ENCODE data around the gene MORN1.

Gene MORN1

DNA sequence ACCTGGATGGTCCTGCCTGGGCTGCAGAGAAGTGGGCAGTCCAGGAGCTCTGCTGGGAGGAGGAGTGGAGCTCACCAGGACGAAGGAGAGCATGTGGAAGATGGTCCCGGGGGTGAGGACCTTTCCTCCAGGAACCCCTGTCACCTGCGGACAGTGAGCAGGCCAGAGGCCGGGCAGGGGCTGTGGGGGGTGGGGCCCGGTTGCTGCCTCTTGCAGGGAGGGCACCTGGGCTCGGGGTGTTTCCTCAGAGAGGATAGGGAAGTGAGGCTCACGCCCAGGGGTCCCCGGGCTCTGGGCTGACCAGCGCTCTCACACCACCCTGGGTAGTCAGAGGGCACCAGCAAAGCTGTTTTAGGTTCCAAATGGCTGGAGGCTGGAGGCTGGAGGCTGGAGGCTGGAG, 43.7 kb upstream of the MORN1 start:
- Histone ChIP-seq H3K14ac (ENCODE audit: low read length) (no peak overlapping the region), H2BK15ac (ENCODE audit: low read length) (peak overlapping the region; percentile 74), H2BK12ac (ENCODE audit: low read length) (peak overlapping the region; percentile 84), H2BK5ac (ENCODE audit: low read length) (peak overlapping the region; percentile 66), H4K91ac (ENCODE audit: low read depth, low read length, poor library complexity) (peak overlapping the region; percentile 72), H3K9ac (ENCODE audit: low read depth, low read length, poor library complexity) (peak overlapping the region; percentile 60), H2AK5ac (ENCODE audit: low read depth, low read length) (peak overlapping the region; percentile 90), H2BK120ac (ENCODE audit: low read depth, low read length) (no peak overlapping the region), H3K36me3 (replicated peaks in 1 of 2; ENCODE audit: control insufficient read depth in 2 of 2, insufficient read depth in 2 of 2, low read length in 2 of 2) (no peaks in the 10 kb centered on the region), H3K27ac (replicated peaks; ENCODE audit: low read length) (no peak overlapping the region), H3K79me1 (ENCODE audit: low read depth, low read length) (peaks cover 4% of the 10 kb centered on the region), H3K9me3 (replicated peaks in 1 of 2; ENCODE audit: control insufficient read depth in 2 of 2, insufficient read depth in 1 of 2, low read depth in 1 of 2, low read length in 2 of 2) (peaks cover 0 to under 1% of the 10 kb centered on the region in 2 donors), H3K27me3 (ENCODE audit: control insufficient read depth in 3 of 3, insufficient read depth in 3 of 3, low read depth in 1 of 3, low read length in 3 of 3) (peaks cover 0 to 66% (median 0%) of the 10 kb centered on the region in 3 experiments), H4K8ac (ENCODE audit: low read depth, low read length) (no peak overlapping the region), H3K4me3 (ENCODE audit: low read length in 2 of 2) (peak overlapping the region in 1 of 2 donors; percentile 4), H3K4me2 (ENCODE audit: insufficient read depth, low read length, poor library complexity, severe bottlenecking) (no peak overlapping the region), H3K4ac (ENCODE audit: low read length) (no peak overlapping the region), H3K23ac (ENCODE audit: low read depth, low read length, poor library complexity) (peak overlapping the region; percentile 25), H3K4me1 (ENCODE audit: control insufficient read depth in 2 of 2, insufficient read depth in 1 of 2, low read depth in 1 of 2, low read length in 2 of 2) (peaks cover 22 to 24% of the 10 kb centered on the region in 2 donors), H2AFZ (ENCODE audit: low read length) (no peak overlapping the region), H3K18ac (ENCODE audit: low read length) (peak overlapping the region; percentile 87)
- WGBS, 2 donors (ENCODE audit: extremely low coverage in 2 of 2, insufficient read length in 2 of 2, insufficient replicate concordance in 1 of 2) = no CpG with 5 or more reads among the region's 9 CpGs
- DNase-seq (ENCODE audit: low spot score) = no peak

DNA sequence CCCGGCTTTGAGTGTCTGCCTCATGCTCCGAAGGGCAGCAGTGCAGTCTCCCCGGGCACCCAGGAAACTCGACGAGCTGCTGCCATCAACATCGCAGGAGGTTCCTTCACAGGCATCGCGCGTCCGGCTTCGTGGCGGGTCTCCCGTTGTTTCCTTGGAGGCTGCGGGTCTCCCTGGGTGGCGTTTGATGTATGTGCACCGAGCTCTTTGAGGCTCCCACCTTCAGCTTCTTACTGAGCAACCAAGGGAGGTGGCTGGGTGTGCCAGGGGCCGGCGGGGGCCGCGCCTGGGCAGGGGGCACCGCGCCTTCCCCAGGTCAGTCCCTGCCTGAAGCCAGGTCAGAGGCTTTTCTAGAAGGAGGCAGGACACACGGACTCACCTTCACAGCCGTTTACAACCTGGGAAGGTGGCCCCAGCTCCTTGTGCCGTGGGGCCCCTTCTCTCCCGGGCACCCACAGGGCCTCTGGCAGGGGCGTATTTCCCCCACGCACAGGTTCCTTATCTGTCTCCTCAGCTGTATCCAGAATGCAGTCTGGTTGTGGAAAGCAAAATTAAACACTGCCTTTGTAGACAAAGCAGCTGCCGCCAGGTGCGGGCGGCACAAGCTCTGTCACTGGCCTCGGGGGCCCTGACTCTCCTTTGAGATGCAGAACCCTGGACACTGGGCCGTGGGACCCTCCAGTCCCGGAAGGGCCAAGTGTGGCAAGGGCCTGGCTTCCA, 42.7 kb upstream of the MORN1 start:
- H3K36me3 ChIP-seq (replicated peaks in 1 of 2; ENCODE audit: control insufficient read depth in 2 of 2, insufficient read depth in 2 of 2, low read length in 2 of 2) = no peaks in the 10 kb centered on the region
- H3K4me3 ChIP-seq (ENCODE audit: low read length in 2 of 2) = no peak overlapping the region
- H3K14ac ChIP-seq (ENCODE audit: low read length) = no peak overlapping the region
- H4K8ac ChIP-seq (ENCODE audit: low read depth, low read length) = no peak overlapping the region
- H3K18ac ChIP-seq (ENCODE audit: low read length) = peak overlapping the region; percentile 89
- H2AFZ ChIP-seq (ENCODE audit: low read length) = no peak overlapping the region
- H3K27me3 ChIP-seq (ENCODE audit: control insufficient read depth in 3 of 3, insufficient read depth in 3 of 3, low read depth in 1 of 3, low read length in 3 of 3) = peaks cover 0 to 61% (median 0%) of the 10 kb centered on the region in 3 experiments
- H2BK15ac ChIP-seq (ENCODE audit: low read length) = peak overlapping the region; percentile 92
- DNase-seq (ENCODE audit: low spot score) = no peak
- peaks cover 3 to 5% of the 10 kb centered on the region in 2 donors for H3K9me3 ChIP-seq (replicated peaks in 1 of 2; ENCODE audit: control insufficient read depth in 2 of 2, insufficient read depth in 1 of 2, low read depth in 1 of 2, low read length in 2 of 2)
- H3K27ac ChIP-seq (replicated peaks; ENCODE audit: low read length) = no peak overlapping the region
- H3K9ac ChIP-seq (ENCODE audit: low read depth, low read length, poor library complexity) = no peak overlapping the region
- H4K91ac ChIP-seq (ENCODE audit: low read depth, low read length, poor library complexity) = peak overlapping the region; percentile 53
- peak overlapping the region; percentile 66 for H2BK5ac ChIP-seq (ENCODE audit: low read length)
- no CpG with 5 or more reads among the region's 34 CpGs for WGBS, 2 donors (ENCODE audit: extremely low coverage in 2 of 2, insufficient read length in 2 of 2, insufficient replicate concordance in 1 of 2)
- H3K23ac ChIP-seq (ENCODE audit: low read depth, low read length, poor library complexity) = peak overlapping the region; percentile 80
- no peaks in the 10 kb centered on the region for H3K79me1 ChIP-seq (ENCODE audit: low read depth, low read length)
- no peak overlapping the region for H3K4ac ChIP-seq (ENCODE audit: low read length)
- peak overlapping the region; percentile 90 for H2AK5ac ChIP-seq (ENCODE audit: low read depth, low read length)
- peaks cover 22 to 24% of the 10 kb centered on the region in 2 donors for H3K4me1 ChIP-seq (ENCODE audit: control insufficient read depth in 2 of 2, insufficient read depth in 1 of 2, low read depth in 1 of 2, low read length in 2 of 2)
- no peak overlapping the region for H2BK120ac ChIP-seq (ENCODE audit: low read depth, low read length)
- no peak overlapping the region for H2BK12ac ChIP-seq (ENCODE audit: low read length)
- H3K4me2 ChIP-seq (ENCODE audit: insufficient read depth, low read length, poor library complexity, severe bottlenecking) = no peak overlapping the region

DNA sequence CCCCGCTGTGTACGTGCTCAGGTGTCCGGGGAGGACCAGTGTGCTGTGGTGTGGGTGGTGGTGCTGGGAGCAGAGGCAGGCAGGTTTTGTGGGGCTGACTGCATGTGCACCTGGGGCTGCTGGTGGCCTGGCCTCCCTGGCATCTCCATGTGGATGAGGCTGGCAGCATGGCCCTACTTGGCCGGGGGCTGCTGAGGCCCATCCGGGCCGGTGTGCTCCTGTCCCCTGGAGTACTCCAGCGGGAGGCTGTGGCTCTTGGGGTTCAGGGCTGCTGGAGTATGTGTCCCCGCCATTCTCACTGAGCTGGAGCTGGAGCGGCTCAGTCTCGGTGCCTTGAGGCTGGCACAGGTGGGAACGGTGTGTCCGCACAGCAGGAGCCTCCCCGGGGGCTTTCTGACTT, 41.8 kb upstream of the MORN1 start:
- no peak overlapping the region for H4K91ac ChIP-seq (ENCODE audit: low read depth, low read length, poor library complexity)
- H3K79me1 ChIP-seq (ENCODE audit: low read depth, low read length) = no peaks in the 10 kb centered on the region
- H3K9me3 ChIP-seq (replicated peaks in 1 of 2; ENCODE audit: control insufficient read depth in 2 of 2, insufficient read depth in 1 of 2, low read depth in 1 of 2, low read length in 2 of 2) = peaks cover 3 to 5% of the 10 kb centered on the region in 2 donors
- no peak overlapping the region for H3K9ac ChIP-seq (ENCODE audit: low read depth, low read length, poor library complexity)
- no CpG with 5 or more reads among the region's 13 CpGs for WGBS, 2 donors (ENCODE audit: extremely low coverage in 2 of 2, insufficient read length in 2 of 2, insufficient replicate concordance in 1 of 2)
- no peak overlapping the region for H3K4me3 ChIP-seq (ENCODE audit: low read length in 2 of 2)
- H2AK5ac ChIP-seq (ENCODE audit: low read depth, low read length) = peak overlapping the region; percentile 98
- H2BK5ac ChIP-seq (ENCODE audit: low read length) = peak overlapping the region; percentile 98
- H3K18ac ChIP-seq (ENCODE audit: low read length) = peak overlapping the region; percentile 85
- peak overlapping the region; percentile 87 for H2BK120ac ChIP-seq (ENCODE audit: low read depth, low read length)
- no peak overlapping the region for H3K4ac ChIP-seq (ENCODE audit: low read length)
- H2AFZ ChIP-seq (ENCODE audit: low read length) = no peak overlapping the region
- H2BK12ac ChIP-seq (ENCODE audit: low read length) = peak overlapping the region; percentile 100
- no peaks in the 10 kb centered on the region for H3K36me3 ChIP-seq (replicated peaks in 1 of 2; ENCODE audit: control insufficient read depth in 2 of 2, insufficient read depth in 2 of 2, low read length in 2 of 2)
- H3K27me3 ChIP-seq (ENCODE audit: control insufficient read depth in 3 of 3, insufficient read depth in 3 of 3, low read depth in 1 of 3, low read length in 3 of 3) = peaks cover 0 to 54% (median 0%) of the 10 kb centered on the region in 3 experiments
- no peak overlapping the region for H3K27ac ChIP-seq (replicated peaks; ENCODE audit: low read length)
- DNase-seq (ENCODE audit: low spot score) = no peak
- no peak overlapping the region for H3K4me2 ChIP-seq (ENCODE audit: insufficient read depth, low read length, poor library complexity, severe bottlenecking)
- H3K23ac ChIP-seq (ENCODE audit: low read depth, low read length, poor library complexity) = peak overlapping the region; percentile 89
- H3K14ac ChIP-seq (ENCODE audit: low read length) = peak overlapping the region; percentile 89
- peak overlapping the region; percentile 100 for H2BK15ac ChIP-seq (ENCODE audit: low read length)
- no peak overlapping the region for H4K8ac ChIP-seq (ENCODE audit: low read depth, low read length)
- H3K4me1 ChIP-seq (ENCODE audit: control insufficient read depth in 2 of 2, insufficient read depth in 1 of 2, low read depth in 1 of 2, low read length in 2 of 2) = peaks cover 22 to 24% of the 10 kb centered on the region in 2 donors

DNA sequence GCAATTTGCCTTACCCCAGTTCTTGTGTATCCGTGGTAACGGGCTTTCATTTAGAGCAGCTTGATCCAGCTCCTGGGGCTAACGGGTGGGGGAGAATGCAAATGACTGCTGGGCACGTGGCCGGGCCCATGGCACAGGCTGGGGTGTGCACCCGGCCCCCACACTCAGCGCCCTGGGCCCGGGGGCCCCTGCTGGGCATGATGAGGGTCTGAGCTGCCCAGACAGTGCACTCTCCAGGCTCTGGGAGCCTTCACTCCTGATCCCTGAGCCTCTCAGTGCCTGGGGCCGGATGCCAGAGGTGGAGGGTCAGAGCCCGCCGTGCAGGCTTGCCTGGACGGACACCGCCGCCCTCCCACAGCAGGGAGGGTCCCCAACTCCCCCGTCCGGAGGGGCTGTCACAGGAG, 41.1 kb upstream of the MORN1 start:
- DNase-seq (ENCODE audit: low spot score) = no peak
- H3K4me3 ChIP-seq (ENCODE audit: low read length in 2 of 2) = no peak overlapping the region
- peaks cover 22 to 24% of the 10 kb centered on the region in 2 donors for H3K4me1 ChIP-seq (ENCODE audit: control insufficient read depth in 2 of 2, insufficient read depth in 1 of 2, low read depth in 1 of 2, low read length in 2 of 2)
- H3K27me3 ChIP-seq (ENCODE audit: control insufficient read depth in 3 of 3, insufficient read depth in 3 of 3, low read depth in 1 of 3, low read length in 3 of 3) = peaks cover 0 to 47% (median 2%) of the 10 kb centered on the region in 3 experiments
- peak overlapping the region; percentile 85 for H3K18ac ChIP-seq (ENCODE audit: low read length)
- no peak overlapping the region for H4K8ac ChIP-seq (ENCODE audit: low read depth, low read length)
- H3K9ac ChIP-seq (ENCODE audit: low read depth, low read length, poor library complexity) = peak overlapping the region; percentile 70
- no peak overlapping the region for H4K91ac ChIP-seq (ENCODE audit: low read depth, low read length, poor library complexity)
- H3K27ac ChIP-seq (replicated peaks; ENCODE audit: low read length) = no peak overlapping the region
- peak overlapping the region; percentile 19 for H3K4me2 ChIP-seq (ENCODE audit: insufficient read depth, low read length, poor library complexity, severe bottlenecking)
- peak overlapping the region; percentile 100 for H2BK12ac ChIP-seq (ENCODE audit: low read length)
- peak overlapping the region; percentile 98 for H2BK5ac ChIP-seq (ENCODE audit: low read length)
- H2BK120ac ChIP-seq (ENCODE audit: low read depth, low read length) = peak overlapping the region; percentile 87
- no peaks in the 10 kb centered on the region for H3K79me1 ChIP-seq (ENCODE audit: low read depth, low read length)
- peak overlapping the region; percentile 56 for H3K14ac ChIP-seq (ENCODE audit: low read length)
- peak overlapping the region; percentile 76 for H3K4ac ChIP-seq (ENCODE audit: low read length)
- H3K23ac ChIP-seq (ENCODE audit: low read depth, low read length, poor library complexity) = peak overlapping the region; percentile 89
- H3K36me3 ChIP-seq (replicated peaks in 1 of 2; ENCODE audit: control insufficient read depth in 2 of 2, insufficient read depth in 2 of 2, low read length in 2 of 2) = no peaks in the 10 kb centered on the region
- peak overlapping the region; percentile 72 for H2AFZ ChIP-seq (ENCODE audit: low read length)
- H3K9me3 ChIP-seq (replicated peaks in 1 of 2; ENCODE audit: control insufficient read depth in 2 of 2, insufficient read depth in 1 of 2, low read depth in 1 of 2, low read length in 2 of 2) = peaks cover 3 to 5% of the 10 kb centered on the region in 2 donors
- no CpG with 5 or more reads among the region's 16 CpGs for WGBS, 2 donors (ENCODE audit: extremely low coverage in 2 of 2, insufficient read length in 2 of 2, insufficient replicate concordance in 1 of 2)
- H2BK15ac ChIP-seq (ENCODE audit: low read length) = peak overlapping the region; percentile 100
- peak overlapping the region; percentile 98 for H2AK5ac ChIP-seq (ENCODE audit: low read depth, low read length)
